Hepatocyte (in vitro differentiated cells): ENCODE results near the gene ASB2.

ENCODE experiments used
- EZH2 ChIP-seq: fragments of 200-600 bp; sonication (generic); IDR thresholded peaks from 2 replicates; pipeline ENCODE4 v1.6.1; 2016; ENCODE audit warnings: antibody characterized with exemption, mild to moderate bottlenecking, borderline replicate concordance
- EZH2phosphoT487 ChIP-seq: fragments of 200-600 bp; sonication (generic); IDR thresholded peaks from one replicate; pipeline ENCODE4 v1.6.1; 2018; ENCODE audit warnings: antibody characterized with exemption, mild to moderate bottlenecking, low read depth, moderate library complexity; ENCODE audit not compliant: unreplicated experiment, severe bottlenecking
- TF ChIP-seq, protein P1 (sequence below): fragments of 200-600 bp; sonication (generic); IDR thresholded peaks from 2 replicates; pipeline ENCODE4 v1.5.1; 2016; ENCODE audit warnings: antibody characterized with exemption, mild to moderate bottlenecking; ENCODE audit not compliant: poor library complexity

- TF ChIP-seq, protein P1, sequence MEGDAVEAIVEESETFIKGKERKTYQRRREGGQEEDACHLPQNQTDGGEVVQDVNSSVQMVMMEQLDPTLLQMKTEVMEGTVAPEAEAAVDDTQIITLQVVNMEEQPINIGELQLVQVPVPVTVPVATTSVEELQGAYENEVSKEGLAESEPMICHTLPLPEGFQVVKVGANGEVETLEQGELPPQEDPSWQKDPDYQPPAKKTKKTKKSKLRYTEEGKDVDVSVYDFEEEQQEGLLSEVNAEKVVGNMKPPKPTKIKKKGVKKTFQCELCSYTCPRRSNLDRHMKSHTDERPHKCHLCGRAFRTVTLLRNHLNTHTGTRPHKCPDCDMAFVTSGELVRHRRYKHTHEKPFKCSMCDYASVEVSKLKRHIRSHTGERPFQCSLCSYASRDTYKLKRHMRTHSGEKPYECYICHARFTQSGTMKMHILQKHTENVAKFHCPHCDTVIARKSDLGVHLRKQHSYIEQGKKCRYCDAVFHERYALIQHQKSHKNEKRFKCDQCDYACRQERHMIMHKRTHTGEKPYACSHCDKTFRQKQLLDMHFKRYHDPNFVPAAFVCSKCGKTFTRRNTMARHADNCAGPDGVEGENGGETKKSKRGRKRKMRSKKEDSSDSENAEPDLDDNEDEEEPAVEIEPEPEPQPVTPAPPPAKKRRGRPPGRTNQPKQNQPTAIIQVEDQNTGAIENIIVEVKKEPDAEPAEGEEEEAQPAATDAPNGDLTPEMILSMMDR = no peak
- TF ChIP-seq EZH2 = no peak
- TF ChIP-seq EZH2phosphoT487 = no peak
These were observed 13.4 kb downstream of the ASB2 start for GRCh38 chr14:93962701-93963601.
